IMR-90 (cell line): Measurements from ENCODE around the gene ZNF76. TPM values are rescaled to one million over a fixed set of nuclear protein-coding genes. Genes with fewer than 3 reads are reported as not detected.

Experiments
- ATAC-seq: fragments of 200-7000 bp; cut with Tn5 transposase; 2 replicates; pipeline ENCODE4 v1.9.1; 2020; ENCODE audit warnings: low read depth, mild to moderate bottlenecking, moderate library complexity
- BruUV-seq: library from RNA; stranded (reverse); fragments of 400-500 nt; replicated peaks from 2 replicates; lab custom pipeline; 2021; lab: Mats Ljungman, UMichigan
- CTCF ChIA-PET: fragments of 300-600 bp; formaldehyde crosslinking; extraction: SDS; loops from one replicate; lab custom pipeline; 2021; ENCODE audit warnings: antibody characterized with exemption; lab: Yijun Ruan, JAX
- POLR2A ChIA-PET: fragments of 300-600 bp; sonication (Branson Sonifier 250); formaldehyde crosslinking; loops from one replicate; lab custom pipeline; 2022; ENCODE audit warnings: antibody characterized with exemption; ENCODE audit not compliant: unreplicated experiment; lab: Charles Lee
- DNase-seq: peaks from one replicate; pipeline ENCODE4 v3.0.0; 2013
- H2AFZ ChIP-seq: replicated peaks from 2 replicates; pipeline ENCODE3; 2013; ENCODE audit warnings: low read length, mild to moderate bottlenecking; ENCODE audit not compliant: poor library complexity
- H2AK5ac ChIP-seq: 2 replicates; pipeline ENCODE4 v1.6.1; 2013; ENCODE audit warnings: low read depth, low read length, inconsistent platforms
- H2AK9ac ChIP-seq: replicated peaks from 2 replicates; pipeline ENCODE3; 2013; ENCODE audit warnings: mild to moderate bottlenecking, low read depth, low read length, moderate library complexity; ENCODE audit not compliant: poor library complexity
- H2BK120ac ChIP-seq: 2 replicates; pipeline ENCODE4 v1.6.1; 2013; ENCODE audit warnings: low read depth, low read length, inconsistent platforms
- H2BK15ac ChIP-seq: 3 replicates; pipeline ENCODE4 v1.6.1; 2013; ENCODE audit warnings: low read depth, low read length, inconsistent platforms
- H2BK20ac ChIP-seq: 2 replicates; pipeline ENCODE4 v1.6.1; 2013; ENCODE audit warnings: low read depth, mild to moderate bottlenecking, inconsistent platforms, low read length, moderate library complexity
- H2BK5ac ChIP-seq: 2 replicates; pipeline ENCODE4 v1.6.1; 2013; ENCODE audit warnings: mild to moderate bottlenecking, low read depth, low read length, inconsistent platforms; ENCODE audit not compliant: poor library complexity, severe bottlenecking
- H3K14ac ChIP-seq: replicated peaks from 2 replicates; pipeline ENCODE4 v1.6.1; 2013; ENCODE audit warnings: low read depth, low read length, inconsistent platforms
- H3K18ac ChIP-seq: 2 replicates; pipeline ENCODE4 v1.6.1; 2013; ENCODE audit warnings: low read depth, low read length, control low read depth
- H3K23ac ChIP-seq: 2 replicates; pipeline ENCODE4 v1.6.1; 2013; ENCODE audit warnings: low read depth, low read length, inconsistent platforms
- H3K27ac ChIP-seq: 2 replicates; pipeline ENCODE4 v1.5.1; 2013; ENCODE audit warnings: mild to moderate bottlenecking, control low read depth, low read length; ENCODE audit not compliant: insufficient read depth
- H3K27me3 ChIP-seq: 2 replicates; pipeline ENCODE4 v1.6.1; 2013; ENCODE audit warnings: low read length; ENCODE audit not compliant: control insufficient read depth, insufficient read depth
- H3K36me3 ChIP-seq: 2 replicates; pipeline ENCODE4 v1.6.1; 2013; ENCODE audit warnings: low read length, mixed read lengths; ENCODE audit not compliant: control insufficient read depth, insufficient read depth
- H3K4ac ChIP-seq: 2 replicates; pipeline ENCODE4 v1.6.1; 2013; ENCODE audit warnings: low read depth, low read length, inconsistent platforms
- H3K4me1 ChIP-seq: 2 replicates; pipeline ENCODE4 v1.6.1; 2013; ENCODE audit warnings: low read length, mixed read lengths; ENCODE audit not compliant: control insufficient read depth, insufficient read depth
- H3K4me2 ChIP-seq: 2 replicates; pipeline ENCODE4 v1.6.1; 2013; ENCODE audit warnings: low read depth, mild to moderate bottlenecking, control low read depth, low read length, moderate library complexity
- H3K4me3 ChIP-seq: 2 replicates; pipeline ENCODE4 v1.5.1; 2013; ENCODE audit warnings: low read depth, mild to moderate bottlenecking, control low read depth, low read length, moderate library complexity; ENCODE audit not compliant: insufficient read depth
- H3K56ac ChIP-seq: 2 replicates; pipeline ENCODE4 v1.6.1; 2013; ENCODE audit warnings: low read length, inconsistent platforms; ENCODE audit not compliant: insufficient read depth; ENCODE audit errors: extremely low read depth
- H3K79me1 ChIP-seq, 2 experiments: 2 replicates each; pipeline ENCODE4 v1.6.1; 2013; ENCODE audit warnings: low read length in 2 of 2, inconsistent platforms in 1 of 2, low read depth in 1 of 2
- H3K9ac ChIP-seq: 2 replicates; pipeline ENCODE4 v1.6.1; 2013; ENCODE audit warnings: low read depth, low read length, control low read depth
- H3K9me1 ChIP-seq: 2 replicates; pipeline ENCODE4 v1.6.1; 2013; ENCODE audit warnings: low read length, inconsistent platforms; ENCODE audit not compliant: insufficient read depth
- H3K9me3 ChIP-seq: 2 replicates; pipeline ENCODE4 v1.6.1; 2013; ENCODE audit warnings: low read length; ENCODE audit not compliant: control insufficient read depth, insufficient read depth
- H4K20me1 ChIP-seq: 2 replicates; pipeline ENCODE4 v1.6.1; 2013; ENCODE audit warnings: low read length, inconsistent platforms; ENCODE audit not compliant: insufficient read depth
- H4K5ac ChIP-seq: 2 replicates; pipeline ENCODE4 v1.6.1; 2013; ENCODE audit warnings: mild to moderate bottlenecking, low read depth, low read length, control low read depth
- H4K8ac ChIP-seq, 2 experiments: 2 replicates each; pipeline ENCODE4 v1.6.1; 2013; ENCODE audit warnings: low read depth in 2 of 2, low read length in 2 of 2, control low read depth in 1 of 2, inconsistent platforms in 1 of 2
- H4K91ac ChIP-seq: 2 replicates; pipeline ENCODE4 v1.6.1; 2013; ENCODE audit warnings: low read depth, low read length, inconsistent platforms; ENCODE audit not compliant: insufficient read depth
- BHLHE40 ChIP-seq: fragments of 150-350 bp; IDR thresholded peaks from 2 replicates; pipeline ENCODE4 v1.6.1; 2016; ENCODE audit warnings: mild to moderate bottlenecking, low read depth, low read length
- CEBPB ChIP-seq: IDR thresholded peaks from 2 replicates; pipeline ENCODE4 v1.6.1; 2012; ENCODE audit warnings: low read depth, low read length, improper control_type of control experiment
- NFE2L2 ChIP-seq: fragments of 150-350 bp; IDR thresholded peaks from 2 replicates; pipeline ENCODE4 v1.6.1; 2016; ENCODE audit warnings: low read depth, mild to moderate bottlenecking, low read length
- WGBS, 2 experiments: methylation state at CpG; one replicate each; pipeline versions ENCODE4 v1.1.5 to v1.1.7; 2013; ENCODE audit warnings: missing lambda C conversion rate in 2 of 2; ENCODE audit not compliant: insufficient read length in 1 of 2; ENCODE audit errors: extremely low coverage in 2 of 2; 5-methylcytosine and 5-hydroxymethylcytosine counted together
- dilution Hi-C: fragments of 300-500 bp; cut with HindIII; formaldehyde crosslinking; loops from one replicate; pipeline ENCODE4 v1.14.3; 2018; ENCODE audit warnings: low sequenced_read_pairs; ENCODE audit not compliant: unreplicated experiment
- in situ Hi-C: fragments of 300-500 bp; cut with MboI; formaldehyde crosslinking; loops from 3 replicates; pipeline ENCODE4 v1.14.3; 2019; ENCODE audit warnings: low sequenced_read_pairs, inconsistent platforms, mixed read lengths
- intact Hi-C: fragments of 100-400 bp; cut with micrococcal nuclease; formaldehyde crosslinking; loops from 2 replicates; pipeline ENCODE4 v1.10.0; 2022
- polyA plus RNA-seq, 3 experiments: library from polyadenylated mRNA; depleted of rRNA; stranded (reverse); fragments of >200 nt; gene quantifications; 2 replicates each; pipeline ENCODE4 v1.2.3, GENCODE V29; 2012; ENCODE audit warnings: low replicate concordance in 1 of 3
- total RNA-seq: library from RNA; depleted of rRNA; stranded (reverse); fragments of >200 nt; gene quantifications from 2 replicates; pipeline ENCODE4 v1.2.3, GENCODE V29; 2012

The ZNF76 gene
- total and polyA plus RNA-seq, 2 of the 4 experiments (the other 2 are of a cell fraction): 19.9 to 21.1 TPM

DNA sequence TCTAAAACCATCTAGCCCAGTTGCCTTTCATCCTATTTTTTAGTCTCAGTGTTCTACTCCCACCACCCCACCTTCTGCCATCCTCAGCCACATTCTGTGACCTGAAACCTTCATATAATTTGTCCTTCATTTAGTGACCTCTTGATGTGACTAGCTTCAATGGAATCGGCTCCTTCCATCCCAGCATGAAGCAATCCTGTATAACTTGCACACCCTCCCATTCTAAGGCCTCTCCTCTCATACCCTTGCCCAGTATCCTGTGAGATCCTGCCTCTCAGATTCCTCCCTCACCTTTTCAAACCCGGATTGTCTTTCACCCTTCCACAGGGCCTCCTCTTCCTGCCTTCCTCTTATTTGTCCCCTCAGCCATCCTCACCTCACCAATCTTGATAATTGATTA, 3.1 kb downstream of the ZNF76 start:
- no peaks in the 10 kb centered on the region for H3K36me3 ChIP-seq
- no peak for ATAC-seq
- peak overlapping the region; percentile 31; the same call in 1 of the 2 replicates for H3K23ac ChIP-seq
- no peak overlapping the region; the same call in 2 of the 3 replicates for H2BK15ac ChIP-seq
- H4K20me1 ChIP-seq: no peaks in the 10 kb centered on the region; the same call in 1 of the 2 replicates
- DNase-seq: peak; percentile 25
- no peaks in the 10 kb centered on the region for H3K9me3 ChIP-seq
- 38% methylated on average over 1 of the region's 2 CpGs; no CpG with 5 or more reads in 1 of the 2 experiments for WGBS, 2 experiments
- in situ Hi-C loops (no loop called here), intact Hi-C loops (no loop called here), dilution Hi-C loops (no loop called here)
- H2AK9ac ChIP-seq: no peak overlapping the region
- H2AK5ac ChIP-seq: no peak overlapping the region
- peaks cover 11% of the 10 kb centered on the region for H3K9me1 ChIP-seq
- H2BK120ac ChIP-seq: no peak overlapping the region
- no peak overlapping the region for H4K5ac ChIP-seq
- H3K4ac ChIP-seq: peak overlapping the region; percentile 31; the same call in 1 of the 2 replicates
- 0 out of 2 replicates have a peak overlapping the region, but pooled peaks have one; percentile 26 for H2BK20ac ChIP-seq
- H3K4me3 ChIP-seq: no peak overlapping the region
- peak overlapping the region in 1 of 2 experiments; percentile 5; a peak in 1 of 4 replicates for H4K8ac ChIP-seq
- no peak overlapping the region for H2BK5ac ChIP-seq
- peaks cover 8% of the 10 kb centered on the region; the same call in 1 of the 2 replicates for H3K4me1 ChIP-seq
- ChIA-PET CTCF (no interaction called here), POLR2A (no interaction called here)
- H3K79me1 ChIP-seq: peaks cover 34 to 54% of the 10 kb centered on the region in 2 experiments
- 0 out of 2 replicates have a peak overlapping the region, but pooled peaks have one; percentile 29 for H3K14ac ChIP-seq
- no peak overlapping the region for H3K27ac ChIP-seq
- peak overlapping the region; percentile 9 for H2AFZ ChIP-seq
- BruUV-seq: no TSS peak
- no peak overlapping the region for H3K56ac ChIP-seq
- no peak for TF ChIP-seq NFE2L2
- TF ChIP-seq CEBPB: peak; percentile 75
- TF ChIP-seq BHLHE40: no peak
- H3K9ac ChIP-seq: no peak overlapping the region
- H3K4me2 ChIP-seq: no peak overlapping the region
- H4K91ac ChIP-seq: 0 out of 2 replicates have a peak overlapping the region, but pooled peaks have one; percentile 14
- H3K27me3 ChIP-seq: no peaks in the 10 kb centered on the region
- no peak overlapping the region for H3K18ac ChIP-seq
